H1 (cell line): ENCODE results near the gene CSRP3. TPM values are rescaled to one million over a fixed set of nuclear protein-coding genes. Genes with fewer than 3 reads are reported as not detected.

Experiments
- BACH1 ChIP-seq: IDR thresholded peaks from 2 replicates; pipeline ENCODE4 v1.6.1; 2012; ENCODE audit warnings: low read length, improper control_type of control experiment
- CHD2 ChIP-seq: IDR thresholded peaks from 2 replicates; pipeline ENCODE4 v1.6.1; 2012; ENCODE audit warnings: low read length, improper control_type of control experiment
- EP300 ChIP-seq, 2 experiments: IDR thresholded peaks; 1 replicate in 1 of 2; 2 replicates in 1 of 2; pipeline ENCODE4 v1.6.1; 2011 to 2012; ENCODE audit warnings: low read depth in 2 of 2, low read length in 2 of 2, mild to moderate bottlenecking in 2 of 2, borderline replicate concordance in 1 of 2, inconsistent platforms in 1 of 2, moderate library complexity in 1 of 2
- GABPA ChIP-seq: IDR thresholded peaks from 2 replicates; pipeline ENCODE4 v1.6.1; 2011; ENCODE audit warnings: mild to moderate bottlenecking, low read length, moderate library complexity, borderline replicate concordance; ENCODE audit not compliant: insufficient read depth
- NRF1 ChIP-seq: IDR thresholded peaks from 2 replicates; pipeline ENCODE4 v1.6.1; 2011; ENCODE audit warnings: mild to moderate bottlenecking, low read depth, low read length, improper control_type of control experiment
- RFX5 ChIP-seq: IDR thresholded peaks from 2 replicates; pipeline ENCODE4 v1.6.1; 2011; ENCODE audit warnings: low read depth, low read length, improper control_type of control experiment, borderline replicate concordance
- SP4 ChIP-seq: IDR thresholded peaks from 2 replicates; pipeline ENCODE4 v1.6.1; 2012; ENCODE audit warnings: low read length, inconsistent platforms
- polyA plus RNA-seq, 7 experiments: library from polyadenylated mRNA; depleted of rRNA in 3 of 7; stranded (reverse) in 5 of 7; unstranded in 2 of 7; fragments of >200 nt in 5 of 7; fragments of 200-250 nt in 2 of 7; gene quantifications; 1 replicate in 5 of 7; 2 replicates in 1 of 7; 4 replicates in 1 of 7; pipeline versions ENCODE4 v1.2.1 to v1.2.3, GENCODE V29; 2011 to 2013; ENCODE audit warnings: missing spikeins in 2 of 7, mixed read lengths in 2 of 7
- total RNA-seq: library from RNA; stranded (reverse); fragmentation: NEBNext Ultra II Directional; extraction: Animal tissue kit (Norgen Biotek cat#: 25700); gene quantifications from 2 replicates; pipeline ENCODE4 v1.2.1, GENCODE V29; 2021

The CSRP3 gene
- total and polyA plus RNA-seq, 2 of the 8 experiments (the other 6 are each of a cell fraction or from before 2014, with no cell fraction given) = not detected

DNA sequence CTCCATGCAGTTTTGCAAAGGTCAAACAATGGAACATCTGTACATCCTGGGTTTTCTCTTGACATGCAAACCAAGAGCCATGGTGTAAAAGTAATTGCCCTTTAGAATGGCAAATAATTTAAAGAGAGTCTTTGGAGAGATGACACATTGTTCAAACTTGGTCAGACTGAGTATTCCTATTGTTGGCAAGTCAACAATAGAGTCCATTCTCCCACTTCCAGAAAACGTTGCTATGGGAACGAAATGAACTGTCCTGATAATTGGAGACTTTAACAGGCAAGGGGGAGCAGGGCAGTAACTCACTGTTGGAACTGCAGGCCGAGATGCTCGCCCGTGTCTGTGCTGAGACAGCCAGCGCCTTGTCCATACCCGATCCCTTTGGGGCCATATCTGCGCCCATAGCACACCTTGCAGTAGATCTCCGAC, 13.9 kb downstream of the CSRP3 start (continued):
- TF ChIP-seq GABPA (no peak), CHD2 (no peak), RFX5 (no peak), NRF1 (no peak), SP4 (no peak), EP300 (IDR thresholded peaks at IDR 0.05; ENCODE audit: borderline replicate concordance in 1 of 2, low read depth in 2 of 2, low read length in 2 of 2) (no peak), BACH1 (no peak)
